ENCODE data around the gene MYNN. TPM values are rescaled to one million over a fixed set of nuclear protein-coding genes. Genes with fewer than 3 reads are reported as not detected.

The MYNN gene
- total RNA-seq, 1 experiment from 2014 or later, result 33.0 TPM

GRCh38 chr3:169812332-169813235 lies 39.4 kb downstream of the MYNN start, which contains the start of the genes LRRC34 and LRRIQ4:
TSS of gene LRRC34 (minus strand) at chr3:169812904. CDS start at chr3:169812548, 356 bp downstream.
TSS of gene LRRIQ4 (plus strand) at chr3:169812870. CDS start at chr3:169821922, 9,052 bp downstream.
- no peaks in the 10 kb centered on the region for H3K36me3 ChIP-seq
- peak; percentile 86 for DNase-seq
- H3K4me3 ChIP-seq, result peak within 1 kb of the TSS; percentile 48
- H3K9me3 ChIP-seq, result peaks cover 8% of the 10 kb centered on the region
- H3K27me3 ChIP-seq, result no peaks in the 10 kb centered on the region

- DNase-seq, result no peak
- H3K4me3 ChIP-seq, result peak overlapping the region; percentile 48
- peaks cover 8% of the 10 kb centered on the region for H3K9me3 ChIP-seq
These were observed 40.1 kb downstream of the MYNN start for GRCh38 chr3:169813278-169813677.

GRCh38 chr3:169813757-169814517 lies 40.7 kb downstream of the MYNN start:
- no peaks in the 10 kb centered on the region for H3K36me3 ChIP-seq
- peaks cover 8% of the 10 kb centered on the region for H3K9me3 ChIP-seq
- H3K4me3 ChIP-seq, result peak overlapping the region; percentile 48
- DNase-seq, result peak; percentile 65
- H3K27me3 ChIP-seq, result no peaks in the 10 kb centered on the region

More at GRCh38 chr3:169813278-169813677, 40.1 kb downstream of the MYNN start:
- no peaks in the 10 kb centered on the region for H3K27me3 ChIP-seq
- H3K36me3 ChIP-seq, result no peaks in the 10 kb centered on the region

GRCh38 chr3:169815590-169816150 lies 42.5 kb downstream of the MYNN start:
- Histone ChIP-seq H3K9me3 (peaks cover 8% of the 10 kb centered on the region), H3K4me3 (no peak overlapping the region), H3K27me3 (no peaks in the 10 kb centered on the region), H3K36me3 (no peaks in the 10 kb centered on the region)
- no peak for DNase-seq

GRCh38 chr3:169818316-169818715 lies 45.1 kb downstream of the MYNN start:
- H3K9me3 ChIP-seq, result peaks cover 8% of the 10 kb centered on the region
- H3K4me3 ChIP-seq, result no peak overlapping the region
- DNase-seq, result no peak
- H3K27me3 ChIP-seq, result no peaks in the 10 kb centered on the region
- H3K36me3 ChIP-seq, result no peaks in the 10 kb centered on the region

GRCh38 chr3:169822091-169822490 lies 48.9 kb downstream of the MYNN start:
- no peak overlapping the region for H3K4me3 ChIP-seq
- H3K27me3 ChIP-seq, result no peaks in the 10 kb centered on the region
- no peaks in the 10 kb centered on the region for H3K9me3 ChIP-seq
- DNase-seq, result no peak
- H3K36me3 ChIP-seq, result no peaks in the 10 kb centered on the region

GRCh38 chr3:169822540-169822939 lies 49.3 kb downstream of the MYNN start:
- Histone ChIP-seq H3K36me3 (no peaks in the 10 kb centered on the region), H3K27me3 (no peaks in the 10 kb centered on the region), H3K4me3 (no peak overlapping the region), H3K9me3 (no peaks in the 10 kb centered on the region)
- no peak for DNase-seq

- Histone ChIP-seq H3K9me3 (no peaks in the 10 kb centered on the region), H3K4me3 (no peak overlapping the region), H3K27me3 (no peaks in the 10 kb centered on the region), H3K36me3 (no peaks in the 10 kb centered on the region)
- no peak for DNase-seq
These were observed 49.8 kb downstream of the MYNN start for GRCh38 chr3:169822983-169823382.

- no peak overlapping the region for H3K4me3 ChIP-seq
- no peak for DNase-seq
- H3K36me3 ChIP-seq, result no peaks in the 10 kb centered on the region
- no peaks in the 10 kb centered on the region for H3K9me3 ChIP-seq
- no peaks in the 10 kb centered on the region for H3K27me3 ChIP-seq
These were observed 52.1 kb downstream of the MYNN start for GRCh38 chr3:169825316-169825715.

- H3K9me3 ChIP-seq, result no peaks in the 10 kb centered on the region
- no peaks in the 10 kb centered on the region for H3K36me3 ChIP-seq
- no peak for DNase-seq
- no peaks in the 10 kb centered on the region for H3K27me3 ChIP-seq
- no peak overlapping the region for H3K4me3 ChIP-seq
These were observed 54.5 kb downstream of the MYNN start for GRCh38 chr3:169827712-169828111.

GRCh38 chr3:169835533-169835932 lies 62.3 kb downstream of the MYNN start:
- Histone ChIP-seq H3K27me3 (no peaks in the 10 kb centered on the region), H3K4me3 (no peak overlapping the region), H3K36me3 (no peaks in the 10 kb centered on the region), H3K9me3 (no peaks in the 10 kb centered on the region)
- DNase-seq, result no peak

- H3K36me3 ChIP-seq, result no peaks in the 10 kb centered on the region
- H3K9me3 ChIP-seq, result no peaks in the 10 kb centered on the region
- no peaks in the 10 kb centered on the region for H3K27me3 ChIP-seq
- DNase-seq, result no peak
- no peak overlapping the region for H3K4me3 ChIP-seq
These were observed 63.1 kb downstream of the MYNN start for GRCh38 chr3:169836078-169836941.

GRCh38 chr3:169836942-169837275 lies 63.7 kb downstream of the MYNN start:
- no peaks in the 10 kb centered on the region for H3K36me3 ChIP-seq
- DNase-seq, result no peak
- no peaks in the 10 kb centered on the region for H3K9me3 ChIP-seq
- no peak overlapping the region for H3K4me3 ChIP-seq
- H3K27me3 ChIP-seq, result no peaks in the 10 kb centered on the region

- no peaks in the 10 kb centered on the region for H3K36me3 ChIP-seq
These were observed 65.4 kb downstream of the MYNN start for GRCh38 chr3:169838511-169839030.

More at GRCh38 chr3:169838511-169839030, 65.4 kb downstream of the MYNN start:
- DNase-seq, result no peak
- no peaks in the 10 kb centered on the region for H3K9me3 ChIP-seq
- H3K4me3 ChIP-seq, result no peak overlapping the region
- no peaks in the 10 kb centered on the region for H3K27me3 ChIP-seq

All from MG63 (cell line).